ENCODE results near the gene HMGN2. TPM values are rescaled to one million over a fixed set of nuclear protein-coding genes. Genes with fewer than 3 reads are reported as not detected.

HMGN2 gene
- total and polyA plus RNA-seq, 2 of the 13 experiments (the other 11 are each of a cell fraction or from before 2014, with no cell fraction given) = 63.4 to 343 TPM

DNA sequence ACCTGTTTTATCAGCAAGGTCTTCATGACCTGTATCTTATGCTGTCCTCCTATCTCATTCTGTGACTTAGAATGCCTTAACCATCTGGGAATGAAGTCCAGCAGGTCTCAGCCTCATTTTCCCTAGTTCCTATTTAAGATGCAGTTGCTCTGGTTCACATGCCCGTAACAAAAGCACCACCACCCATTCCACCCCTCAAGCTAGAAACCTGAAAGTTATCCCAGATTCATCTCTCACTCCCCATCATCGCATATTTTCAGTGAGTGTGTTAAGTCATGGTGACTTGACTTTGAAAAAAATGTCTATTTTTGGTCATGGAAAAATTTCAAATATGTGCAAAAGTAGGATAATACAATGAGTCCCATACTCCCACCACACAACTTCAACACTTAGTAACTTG, 11.7 kb downstream of the HMGN2 start:
- DNase-seq (ENCODE audit: low spot score) (no peak), ATAC-seq (no peak), FAIRE-seq (no peak)
- peaks cover 26% of the 10 kb centered on the region for H3K4me1 ChIP-seq (ENCODE audit: insufficient read depth, low read length)
- H2AFZ ChIP-seq (ENCODE audit: low read length) = no peak overlapping the region
- H3K79me2 ChIP-seq (ENCODE audit: insufficient read depth, low read length) = no peaks in the 10 kb centered on the region
- intact Hi-C loops (cut with micrococcal nuclease; ENCODE audit: unreplicated experiment) = no loop called here
- 84% methylated on average over 2 of the region's 2 CpGs for WGBS (ENCODE audit: low lambda C conversion rate)
- ChIA-PET CTCF (ENCODE audit: low intra/inter-chr PET ratio, low total read pairs) (no interaction called here), POLR2A (interaction anchor here (0.6 kb wide), 1 partner anchor 8 kb away, joined by 3 read pairs; no protein-coding TSS in a partner anchor)
- H3K4me2 ChIP-seq (ENCODE audit: low read depth, low read length) = no peak overlapping the region
- no peaks in the 10 kb centered on the region for H4K20me1 ChIP-seq (ENCODE audit: insufficient read depth, low read length)
- in situ Hi-C loops (cut with HindIII; ENCODE audit: extremely low pct_ligation_motif_present, low pct_unique_long_range_greater_than_20kb) = no loop called here
- H3K36me3 ChIP-seq (replicated peaks in 1 of 2; ENCODE audit: control insufficient read depth in 1 of 2, insufficient read depth in 2 of 2, low read length in 2 of 2) = no peaks in the 10 kb centered on the region
- no TSS peak for BruUV-seq (replicated peaks)
- H3K4me3 ChIP-seq (replicated peaks in 1 of 3; ENCODE audit: insufficient read depth in 1 of 3, low read depth in 2 of 3, low read length in 3 of 3) = no peak overlapping the region
- no peaks in the 10 kb centered on the region for H3K27me3 ChIP-seq (ENCODE audit: control insufficient read depth in 1 of 2, insufficient read depth in 2 of 2, low read length in 2 of 2)
- no peak overlapping the region for H3K9ac ChIP-seq (ENCODE audit: insufficient read depth, low read depth, low read length)
- no peaks in the 10 kb centered on the region for H3K9me3 ChIP-seq (ENCODE audit: low read length)
- no peak overlapping the region for H3K27ac ChIP-seq (ENCODE audit: extremely low read length, insufficient read depth, low read length)
- TF ChIP-seq, protein P1, sequence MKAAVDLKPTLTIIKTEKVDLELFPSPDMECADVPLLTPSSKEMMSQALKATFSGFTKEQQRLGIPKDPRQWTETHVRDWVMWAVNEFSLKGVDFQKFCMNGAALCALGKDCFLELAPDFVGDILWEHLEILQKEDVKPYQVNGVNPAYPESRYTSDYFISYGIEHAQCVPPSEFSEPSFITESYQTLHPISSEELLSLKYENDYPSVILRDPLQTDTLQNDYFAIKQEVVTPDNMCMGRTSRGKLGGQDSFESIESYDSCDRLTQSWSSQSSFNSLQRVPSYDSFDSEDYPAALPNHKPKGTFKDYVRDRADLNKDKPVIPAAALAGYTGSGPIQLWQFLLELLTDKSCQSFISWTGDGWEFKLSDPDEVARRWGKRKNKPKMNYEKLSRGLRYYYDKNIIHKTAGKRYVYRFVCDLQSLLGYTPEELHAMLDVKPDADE (CRISPR knock-in tag; IDR thresholded peaks at IDR 0.05) = no peak
- TF ChIP-seq POLR2A (IDR thresholded peaks at IDR 0.05; ENCODE audit: insufficient read depth in 1 of 2, low read depth in 2 of 2, low read length in 2 of 2) = 0 out of 4 replicates have a peak, but pooled peaks of 1 of the 2 experiments have one; percentile 4

DNA sequence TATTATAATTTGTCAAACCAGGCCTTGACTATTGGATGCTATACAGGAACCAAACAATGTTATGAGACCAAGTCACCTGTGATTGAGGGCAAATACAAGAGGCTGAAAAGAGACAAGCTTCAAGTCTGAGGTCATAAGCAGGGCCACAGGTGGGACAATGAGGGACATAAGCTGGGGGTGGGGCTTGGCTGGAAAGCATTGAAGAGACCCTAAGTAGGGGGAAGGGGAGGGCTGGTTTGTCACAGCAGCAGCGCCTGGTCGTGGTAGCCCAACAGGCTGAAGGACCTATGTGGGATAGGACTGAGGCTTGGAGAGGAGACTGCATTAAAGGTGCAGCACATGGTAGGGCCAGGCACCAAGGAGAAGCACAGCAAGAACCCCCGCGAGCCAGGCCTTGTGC, 17.9 kb downstream of the HMGN2 start:
- no peaks in the 10 kb centered on the region for H3K9me3 ChIP-seq (ENCODE audit: low read length)
- no peaks in the 10 kb centered on the region for H4K20me1 ChIP-seq (ENCODE audit: insufficient read depth, low read length)
- H3K4me3 ChIP-seq (replicated peaks in 1 of 3; ENCODE audit: insufficient read depth in 1 of 3, low read depth in 2 of 3, low read length in 3 of 3) = no peak overlapping the region
- H2AFZ ChIP-seq (ENCODE audit: low read length) = no peak overlapping the region
- 31% methylated on average over 3 of the region's 4 CpGs for WGBS (ENCODE audit: low lambda C conversion rate)
- H3K4me1 ChIP-seq (ENCODE audit: insufficient read depth, low read length) = peaks cover 22% of the 10 kb centered on the region; the same call in 1 of the 2 replicates
- ATAC-seq = no peak
- no peak for DNase-seq (ENCODE audit: low spot score)
- TF ChIP-seq, protein P2, sequence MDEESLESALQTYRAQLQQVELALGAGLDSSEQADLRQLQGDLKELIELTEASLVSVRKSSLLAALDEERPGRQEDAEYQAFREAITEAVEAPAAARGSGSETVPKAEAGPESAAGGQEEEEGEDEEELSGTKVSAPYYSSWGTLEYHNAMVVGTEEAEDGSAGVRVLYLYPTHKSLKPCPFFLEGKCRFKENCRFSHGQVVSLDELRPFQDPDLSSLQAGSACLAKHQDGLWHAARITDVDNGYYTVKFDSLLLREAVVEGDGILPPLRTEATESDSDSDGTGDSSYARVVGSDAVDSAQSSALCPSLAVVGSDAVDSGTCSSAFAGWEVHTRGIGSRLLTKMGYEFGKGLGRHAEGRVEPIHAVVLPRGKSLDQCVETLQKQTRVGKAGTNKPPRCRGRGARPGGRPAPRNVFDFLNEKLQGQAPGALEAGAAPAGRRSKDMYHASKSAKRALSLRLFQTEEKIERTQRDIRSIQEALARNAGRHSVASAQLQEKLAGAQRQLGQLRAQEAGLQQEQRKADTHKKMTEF (CRISPR knock-in tag; IDR thresholded peaks at IDR 0.05) = no peak
- 0 out of 2 replicates have a peak, but pooled peaks have one; percentile 38 for TF ChIP-seq ZNF12 (CRISPR knock-in tag; IDR thresholded peaks at IDR 0.05)
- ChIA-PET CTCF (ENCODE audit: low intra/inter-chr PET ratio, low total read pairs) (no interaction called here), POLR2A (interaction anchor here (1.4 kb wide), 1 partner anchor 10 kb away, joined by 7 read pairs; no protein-coding TSS in a partner anchor)
- H3K27me3 ChIP-seq (ENCODE audit: control insufficient read depth in 1 of 2, insufficient read depth in 2 of 2, low read length in 2 of 2) = no peaks in the 10 kb centered on the region; a peak in 2 of 5 replicates
- no peak overlapping the region for H3K4me2 ChIP-seq (ENCODE audit: low read depth, low read length)
- in situ Hi-C loops (cut with HindIII; ENCODE audit: extremely low pct_ligation_motif_present, low pct_unique_long_range_greater_than_20kb) = no loop called here
- no peaks in the 10 kb centered on the region for H3K79me2 ChIP-seq (ENCODE audit: insufficient read depth, low read length)
- H3K9ac ChIP-seq (ENCODE audit: insufficient read depth, low read depth, low read length) = no peak overlapping the region
- BruUV-seq (replicated peaks) = no TSS peak
- no peaks in the 10 kb centered on the region for H3K36me3 ChIP-seq (replicated peaks in 1 of 2; ENCODE audit: control insufficient read depth in 1 of 2, insufficient read depth in 2 of 2, low read length in 2 of 2)
- no peak for FAIRE-seq
- H3K27ac ChIP-seq (ENCODE audit: extremely low read length, insufficient read depth, low read length) = no peak overlapping the region
- intact Hi-C loops (cut with micrococcal nuclease; ENCODE audit: unreplicated experiment) = no loop called here

Data from HepG2 (cell line).